ENCODE measurements around the gene PPARA. TPM values are rescaled to one million over a fixed set of nuclear protein-coding genes. Genes with fewer than 3 reads are reported as not detected.

PPARA gene
- total and polyA plus RNA-seq, 2 donors (not counting 1 experiment from before 2014, with no cell fraction given) = 10.2 to 17.5 TPM

DNA sequence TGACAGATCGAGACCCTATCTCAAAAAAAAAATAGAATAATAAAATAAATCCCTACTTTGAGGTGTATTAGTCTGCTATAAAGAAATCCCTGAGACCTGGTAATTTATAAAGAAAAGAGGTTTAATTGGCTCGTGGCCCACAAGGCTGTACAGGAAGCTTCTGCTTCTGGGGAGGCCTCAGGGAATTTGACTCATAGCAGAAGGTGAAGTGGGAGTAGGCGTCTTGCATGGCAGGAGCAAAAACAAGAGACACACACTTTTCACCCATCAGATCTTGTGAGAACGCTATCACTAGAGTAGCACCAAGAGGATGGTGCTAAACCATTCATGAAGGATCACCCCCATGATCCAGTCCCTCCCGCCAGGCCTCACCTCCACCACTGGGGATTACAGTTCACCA, 70.6 kb downstream of the PPARA start:
- H3K27me3 ChIP-seq (ENCODE audit: control insufficient read depth, insufficient read depth, low read length) = no peaks in the 10 kb centered on the region
- no peak overlapping the region for H3K4me3 ChIP-seq (replicated peaks in 1 of 4; ENCODE audit: control extremely low read depth in 1 of 4, insufficient read depth in 1 of 4, low read depth in 3 of 4, low read length in 4 of 4)
- no peaks in the 10 kb centered on the region for H4K20me1 ChIP-seq (ENCODE audit: control insufficient read depth, extremely low read depth, insufficient read depth, low read length)
- H3K9me3 ChIP-seq (ENCODE audit: control insufficient read depth, insufficient read depth, low read depth, low read length) = no peaks in the 10 kb centered on the region
- peak in 1 of 2 donors; percentile 16 for DNase-seq (ENCODE audit: low read depth in 2 of 2)
- no peaks in the 10 kb centered on the region for H3K79me2 ChIP-seq (ENCODE audit: control insufficient read depth, insufficient read depth, low read length)
- no peak overlapping the region for H2AFZ ChIP-seq (ENCODE audit: low read length)
- no peak overlapping the region for H3K4me2 ChIP-seq (ENCODE audit: extremely low read depth, insufficient read depth, low read length)
- H3K27ac ChIP-seq (ENCODE audit: insufficient read depth, low read length) = no peak overlapping the region
- H3K4me1 ChIP-seq (ENCODE audit: control insufficient read depth, extremely low read depth, insufficient read depth, low read length) = no peaks in the 10 kb centered on the region
- peaks cover 4% of the 10 kb centered on the region for H3K36me3 ChIP-seq (ENCODE audit: control insufficient read depth, insufficient read depth, low read length)
- H3K9ac ChIP-seq (ENCODE audit: insufficient read depth, low read length) = no peak overlapping the region
- no peak for TF ChIP-seq EZH2 (IDR thresholded peaks at IDR 0.05; ENCODE audit: low read length, missing control alignments)
- TF ChIP-seq, protein P1, sequence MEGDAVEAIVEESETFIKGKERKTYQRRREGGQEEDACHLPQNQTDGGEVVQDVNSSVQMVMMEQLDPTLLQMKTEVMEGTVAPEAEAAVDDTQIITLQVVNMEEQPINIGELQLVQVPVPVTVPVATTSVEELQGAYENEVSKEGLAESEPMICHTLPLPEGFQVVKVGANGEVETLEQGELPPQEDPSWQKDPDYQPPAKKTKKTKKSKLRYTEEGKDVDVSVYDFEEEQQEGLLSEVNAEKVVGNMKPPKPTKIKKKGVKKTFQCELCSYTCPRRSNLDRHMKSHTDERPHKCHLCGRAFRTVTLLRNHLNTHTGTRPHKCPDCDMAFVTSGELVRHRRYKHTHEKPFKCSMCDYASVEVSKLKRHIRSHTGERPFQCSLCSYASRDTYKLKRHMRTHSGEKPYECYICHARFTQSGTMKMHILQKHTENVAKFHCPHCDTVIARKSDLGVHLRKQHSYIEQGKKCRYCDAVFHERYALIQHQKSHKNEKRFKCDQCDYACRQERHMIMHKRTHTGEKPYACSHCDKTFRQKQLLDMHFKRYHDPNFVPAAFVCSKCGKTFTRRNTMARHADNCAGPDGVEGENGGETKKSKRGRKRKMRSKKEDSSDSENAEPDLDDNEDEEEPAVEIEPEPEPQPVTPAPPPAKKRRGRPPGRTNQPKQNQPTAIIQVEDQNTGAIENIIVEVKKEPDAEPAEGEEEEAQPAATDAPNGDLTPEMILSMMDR (conservative IDR thresholded peaks at IDR 0.05 in 1 of 2, IDR thresholded peaks at IDR 0.05 in 1 of 2; ENCODE audit: low read depth in 1 of 2, low read length in 2 of 2) = no peak

DNA sequence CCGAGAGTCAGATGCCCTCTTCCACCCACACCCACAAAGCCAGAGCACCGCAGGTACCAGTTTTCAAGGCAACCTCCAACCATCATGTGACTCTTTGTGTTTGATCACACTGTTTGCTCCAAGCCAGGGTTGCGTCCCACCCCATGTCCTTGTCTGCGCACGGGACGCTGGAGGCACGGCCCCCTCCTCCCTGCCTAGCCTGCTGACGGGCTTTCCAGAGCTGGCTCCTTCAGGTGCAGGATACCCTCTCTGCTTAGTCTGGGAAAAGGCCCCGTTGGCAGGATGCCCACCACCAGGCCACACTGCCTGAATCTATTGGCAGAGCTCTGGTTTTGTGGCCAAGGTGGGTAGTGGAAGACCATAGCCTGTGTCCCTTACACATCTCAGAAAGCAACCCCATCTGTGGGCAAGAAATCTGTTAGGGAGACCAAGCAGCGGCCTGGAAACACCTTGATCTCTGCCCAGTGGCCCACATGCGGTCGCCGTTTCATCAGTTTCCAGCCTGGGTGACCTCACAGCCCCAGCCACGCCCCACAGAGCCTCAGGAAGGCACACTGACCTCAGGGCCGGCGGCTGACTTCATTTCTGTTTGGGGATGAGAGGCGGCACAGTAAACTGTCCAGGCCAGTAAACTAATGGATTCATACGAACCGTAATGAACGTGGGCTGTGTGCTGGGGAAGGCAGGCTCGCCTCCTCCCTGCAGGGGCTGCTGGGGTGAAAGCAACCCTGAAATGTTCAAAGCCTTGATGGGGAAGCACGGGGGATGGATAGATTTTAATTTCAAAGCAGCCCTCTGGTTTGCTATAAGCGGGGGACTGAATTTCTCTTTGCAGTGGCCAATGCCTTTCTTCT, 73.9 kb downstream of the PPARA start:
- TF ChIP-seq EZH2 (IDR thresholded peaks at IDR 0.05; ENCODE audit: low read length, missing control alignments) = no peak
- TF ChIP-seq, protein P1 (conservative IDR thresholded peaks at IDR 0.05 in 1 of 2, IDR thresholded peaks at IDR 0.05 in 1 of 2; ENCODE audit: low read depth in 1 of 2, low read length in 2 of 2) = no peak
- Histone ChIP-seq H3K79me2 (ENCODE audit: control insufficient read depth, insufficient read depth, low read length) (no peaks in the 10 kb centered on the region), H3K36me3 (ENCODE audit: control insufficient read depth, insufficient read depth, low read length) (peaks cover 2% of the 10 kb centered on the region), H3K9ac (ENCODE audit: insufficient read depth, low read length) (no peak overlapping the region), H3K4me3 (replicated peaks in 1 of 4; ENCODE audit: control extremely low read depth in 1 of 4, insufficient read depth in 1 of 4, low read depth in 3 of 4, low read length in 4 of 4) (no peak overlapping the region), H3K4me1 (ENCODE audit: control insufficient read depth, extremely low read depth, insufficient read depth, low read length) (no peaks in the 10 kb centered on the region), H4K20me1 (ENCODE audit: control insufficient read depth, extremely low read depth, insufficient read depth, low read length) (no peaks in the 10 kb centered on the region), H3K27ac (ENCODE audit: insufficient read depth, low read length) (no peak overlapping the region), H2AFZ (ENCODE audit: low read length) (no peak overlapping the region), H3K27me3 (ENCODE audit: control insufficient read depth, insufficient read depth, low read length) (no peaks in the 10 kb centered on the region), H3K4me2 (ENCODE audit: extremely low read depth, insufficient read depth, low read length) (no peak overlapping the region), H3K9me3 (ENCODE audit: control insufficient read depth, insufficient read depth, low read depth, low read length) (no peaks in the 10 kb centered on the region)
- DNase-seq (ENCODE audit: low read depth in 2 of 2) = no peak

DNA sequence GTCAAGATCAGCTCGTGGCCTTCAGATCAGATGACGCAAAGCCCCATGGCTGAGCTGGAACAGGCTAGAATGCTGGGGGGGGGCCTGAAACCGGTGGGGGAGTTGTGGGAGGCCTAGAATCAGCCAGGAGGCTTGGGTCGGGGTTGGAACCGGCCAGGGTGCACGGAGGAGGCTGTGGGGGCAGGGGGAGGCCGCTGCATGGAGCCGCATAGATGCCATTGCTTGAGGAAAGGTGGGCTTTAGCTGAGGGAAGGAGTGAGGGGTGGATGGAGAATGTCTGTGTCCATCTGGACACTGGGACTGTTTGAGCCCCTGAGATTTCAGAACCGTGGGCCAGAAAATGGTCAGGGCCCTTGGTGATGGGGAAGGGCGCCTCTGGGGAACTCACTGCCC, 74.6 kb downstream of the PPARA start:
- no peak overlapping the region for H3K9ac ChIP-seq (ENCODE audit: insufficient read depth, low read length)
- no peaks in the 10 kb centered on the region for H3K4me1 ChIP-seq (ENCODE audit: control insufficient read depth, extremely low read depth, insufficient read depth, low read length)
- no peak overlapping the region for H2AFZ ChIP-seq (ENCODE audit: low read length)
- TF ChIP-seq, protein P1 (conservative IDR thresholded peaks at IDR 0.05 in 1 of 2, IDR thresholded peaks at IDR 0.05 in 1 of 2; ENCODE audit: low read depth in 1 of 2, low read length in 2 of 2) = no peak
- TF ChIP-seq EZH2 (IDR thresholded peaks at IDR 0.05; ENCODE audit: low read length, missing control alignments) = no peak
- H3K79me2 ChIP-seq (ENCODE audit: control insufficient read depth, insufficient read depth, low read length) = no peaks in the 10 kb centered on the region
- no peak overlapping the region for H3K27ac ChIP-seq (ENCODE audit: insufficient read depth, low read length)
- H4K20me1 ChIP-seq (ENCODE audit: control insufficient read depth, extremely low read depth, insufficient read depth, low read length) = no peaks in the 10 kb centered on the region
- DNase-seq (ENCODE audit: low read depth in 2 of 2) = no peak
- peaks cover 2% of the 10 kb centered on the region for H3K36me3 ChIP-seq (ENCODE audit: control insufficient read depth, insufficient read depth, low read length)
- H3K4me3 ChIP-seq (replicated peaks in 1 of 4; ENCODE audit: control extremely low read depth in 1 of 4, insufficient read depth in 1 of 4, low read depth in 3 of 4, low read length in 4 of 4) = no peak overlapping the region
- no peaks in the 10 kb centered on the region for H3K27me3 ChIP-seq (ENCODE audit: control insufficient read depth, insufficient read depth, low read length)
- H3K9me3 ChIP-seq (ENCODE audit: control insufficient read depth, insufficient read depth, low read depth, low read length) = no peaks in the 10 kb centered on the region
- no peak overlapping the region for H3K4me2 ChIP-seq (ENCODE audit: extremely low read depth, insufficient read depth, low read length)

Measured in fibroblast of lung (primary cell).